GM21576 (cell line): ENCODE results near the gene HLA-DQA1.
"Not testable (repeated sequence)": the region's sequence is repeated elsewhere in the genome, so short reads cannot be mapped to it uniquely, and the experiment has no call there.

Experiments
- ATAC-seq: cut with Tn5 transposase; IDR thresholded peaks from one replicate; pipeline ENCODE4 v1.9.1; 2021; ENCODE audit warnings: mild to moderate bottlenecking, moderate library complexity; ENCODE audit not compliant: unreplicated experiment

The HLA-DQA1 gene

GRCh38 chr6:32657819-32658218, 20.6 kb downstream of the HLA-DQA1 start:
- not testable (repeated sequence) for ATAC-seq

GRCh38 chr6:32658268-32658897, 21.2 kb downstream of the HLA-DQA1 start:
- ATAC-seq: no peak

GRCh38 chr6:32659856-32660595, 22.8 kb downstream of the HLA-DQA1 start:
- ATAC-seq: no peak

- ATAC-seq: no peak
These were observed 24.9 kb downstream of the HLA-DQA1 start for GRCh38 chr6:32662099-32662498.

- ATAC-seq: no peak
These were observed 25.6 kb downstream of the HLA-DQA1 start for GRCh38 chr6:32662836-32663235.

- ATAC-seq: no peak
These were observed 27.1 kb downstream of the HLA-DQA1 start for GRCh38 chr6:32664354-32664753.

GRCh38 chr6:32664827-32665362, 27.7 kb downstream of the HLA-DQA1 start:
- no peak for ATAC-seq

GRCh38 chr6:32665661-32666060, 28.5 kb downstream of the HLA-DQA1 start:
- ATAC-seq: no peak

- ATAC-seq: no peak
These were observed 29.5 kb downstream of the HLA-DQA1 start, which contains the start of gene HLA-DQB1 for GRCh38 chr6:32666420-32667300. TSS of gene HLA-DQB1 (minus strand) at chr6:32666657. CDS start at chr6:32666607, 50 bp downstream.

GRCh38 chr6:32668226-32668747, 31.1 kb downstream of the HLA-DQA1 start:
- peak; percentile 67 for ATAC-seq

GRCh38 chr6:32669240-32669639, 32.0 kb downstream of the HLA-DQA1 start:
- ATAC-seq: no peak

GRCh38 chr6:32669893-32670292, 32.7 kb downstream of the HLA-DQA1 start:
- ATAC-seq: no peak

GRCh38 chr6:32671908-32672307, 34.7 kb downstream of the HLA-DQA1 start:
- not testable (repeated sequence) for ATAC-seq

- ATAC-seq: not testable (repeated sequence)
These were observed 36.9 kb downstream of the HLA-DQA1 start for GRCh38 chr6:32674123-32674522.

GRCh38 chr6:32679492-32679891, 42.3 kb downstream of the HLA-DQA1 start:
- no peak for ATAC-seq

GRCh38 chr6:32680055-32680454, 42.8 kb downstream of the HLA-DQA1 start:
- no peak for ATAC-seq

GRCh38 chr6:32684246-32684645, 47.0 kb downstream of the HLA-DQA1 start:
- ATAC-seq: no peak

GRCh38 chr6:32685603-32686002, 48.4 kb downstream of the HLA-DQA1 start:
- ATAC-seq: peak; percentile 76

- ATAC-seq: no peak
These were observed 52.6 kb downstream of the HLA-DQA1 start for GRCh38 chr6:32689531-32690501.

GRCh38 chr6:32692019-32692418, 54.8 kb downstream of the HLA-DQA1 start:
- no peak for ATAC-seq
